Mesenteric fat pad (tissue), 1 donor: ENCODE results near the gene VTI1A. TPM values are rescaled to one million over a fixed set of nuclear protein-coding genes. Genes with fewer than 3 reads are reported as not detected.
"Not testable (repeated sequence)": the region's sequence is repeated elsewhere in the genome, so short reads cannot be mapped to it uniquely, and the experiment has no call there.

Experiments
- DNase-seq: peaks from one replicate; pipeline ENCODE4 v3.0.0-alpha.2; 2020; ENCODE audit warnings: low spot score
- total RNA-seq: library from RNA; stranded (reverse); fragmentation: NEBNext Ultra II Directional; extraction: Animal tissue kit (Norgen Biotek cat#: 25700); gene quantifications from one replicate; pipeline ENCODE4 v1.2.1, GENCODE V29; 2021
- donor health status: DM: yes; HTN: yes; CAD: no.

Gene VTI1A
- total RNA-seq, 1 donor from 2014 or later, result 36.1 TPM

DNA sequence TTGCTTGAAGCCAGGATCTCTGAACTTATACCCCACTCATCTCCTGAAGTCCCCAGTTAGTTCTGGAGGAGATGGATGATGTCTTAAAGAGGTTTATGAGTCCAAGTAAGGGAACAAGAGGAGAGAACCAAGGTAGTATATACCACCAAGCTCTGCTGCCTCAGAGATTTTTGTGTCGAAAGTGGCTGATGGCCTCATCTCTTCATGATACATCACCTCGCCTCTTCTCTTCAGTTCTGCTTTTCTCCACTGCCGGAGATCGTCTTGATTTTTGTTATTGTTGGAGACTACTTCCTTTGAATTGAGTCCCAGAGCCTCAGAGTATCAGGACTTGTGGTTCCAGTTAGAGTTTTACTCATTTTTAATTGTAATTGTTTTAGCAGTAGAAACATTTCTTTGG, 1.9 kb downstream of the VTI1A start:
- no peak for DNase-seq

DNA sequence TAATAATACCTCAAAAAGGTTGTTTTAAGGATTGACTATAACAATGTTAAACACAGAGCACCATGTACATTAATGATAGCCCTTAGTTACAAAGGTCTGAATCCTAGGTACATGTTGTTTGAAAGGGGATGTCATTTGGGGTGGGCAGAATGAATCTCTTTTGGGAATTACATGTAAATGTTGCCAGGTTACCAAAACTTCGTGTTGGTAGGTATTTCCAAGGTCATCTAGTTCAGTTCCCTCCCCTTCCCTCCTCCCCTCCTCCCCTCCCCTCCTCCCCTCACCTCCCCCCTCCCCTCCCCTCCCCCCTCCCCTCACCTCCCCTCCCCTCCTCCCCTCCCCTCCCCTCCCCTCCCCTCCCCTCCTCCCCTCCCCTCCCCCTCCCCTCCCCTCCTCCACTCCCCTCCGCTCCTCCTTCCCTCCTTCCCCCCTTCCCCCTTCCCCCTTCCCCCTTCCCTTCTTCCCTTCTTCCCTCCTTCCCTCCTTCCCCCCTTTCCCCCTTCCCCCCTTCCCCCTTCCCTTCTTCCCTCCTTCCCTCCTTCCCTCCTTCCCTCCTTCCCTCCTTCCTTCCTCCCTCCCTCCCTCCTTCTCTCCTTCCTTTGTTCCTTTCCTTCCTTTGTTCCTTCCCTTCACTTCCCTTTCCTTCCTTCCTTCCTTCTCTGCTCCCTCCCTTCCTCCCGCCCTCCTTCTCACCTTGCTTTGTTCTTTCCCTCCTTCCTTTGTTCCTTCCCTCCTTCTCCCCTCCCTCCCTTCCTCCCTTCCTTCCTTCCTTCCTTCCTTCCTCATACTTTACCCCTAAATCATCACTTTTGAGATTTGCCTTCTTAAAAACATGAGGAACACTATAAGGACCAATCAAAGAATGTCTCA, 8.1 kb downstream of the VTI1A start:
- DNase-seq, result no peak

DNA sequence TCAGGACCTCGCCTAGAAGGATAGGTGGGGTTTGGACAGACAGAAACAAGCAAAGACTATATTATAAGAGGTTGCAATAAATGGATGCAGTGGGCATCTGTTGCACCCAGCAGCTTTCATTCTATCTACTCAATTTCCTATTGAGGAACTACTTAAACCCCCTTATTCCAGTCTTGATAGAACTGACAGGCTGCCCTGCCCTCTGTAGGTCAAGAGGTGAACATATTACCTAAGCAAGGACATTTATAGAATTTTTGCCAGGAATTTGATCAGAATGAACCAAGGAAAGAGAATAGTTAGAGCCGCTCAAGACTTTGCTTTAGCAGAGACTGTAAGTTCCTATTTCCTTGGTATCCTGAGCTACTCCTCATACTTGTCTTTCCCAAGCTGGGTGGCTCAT, 9.5 kb downstream of the VTI1A start:
- no peak for DNase-seq

DNA sequence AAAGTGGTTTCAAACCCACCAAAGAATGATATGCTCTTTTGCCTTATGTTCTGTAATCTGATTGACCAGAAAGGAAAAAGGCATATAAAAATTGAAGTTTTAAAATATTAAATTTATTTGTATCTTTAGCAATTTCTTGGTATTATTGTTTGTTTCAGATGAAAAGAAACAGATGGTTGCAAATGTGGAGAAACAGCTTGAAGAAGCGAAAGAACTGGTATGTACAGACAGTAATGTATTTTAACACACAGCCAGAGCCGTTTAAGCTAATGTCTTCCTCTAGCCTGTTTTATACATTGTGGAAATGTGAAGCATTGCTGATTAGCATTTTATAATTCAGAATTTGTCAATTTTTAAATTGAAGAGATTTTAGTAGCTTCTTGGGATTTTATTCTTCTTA, 13.4 kb downstream of the VTI1A start:
- no peak for DNase-seq

DNA sequence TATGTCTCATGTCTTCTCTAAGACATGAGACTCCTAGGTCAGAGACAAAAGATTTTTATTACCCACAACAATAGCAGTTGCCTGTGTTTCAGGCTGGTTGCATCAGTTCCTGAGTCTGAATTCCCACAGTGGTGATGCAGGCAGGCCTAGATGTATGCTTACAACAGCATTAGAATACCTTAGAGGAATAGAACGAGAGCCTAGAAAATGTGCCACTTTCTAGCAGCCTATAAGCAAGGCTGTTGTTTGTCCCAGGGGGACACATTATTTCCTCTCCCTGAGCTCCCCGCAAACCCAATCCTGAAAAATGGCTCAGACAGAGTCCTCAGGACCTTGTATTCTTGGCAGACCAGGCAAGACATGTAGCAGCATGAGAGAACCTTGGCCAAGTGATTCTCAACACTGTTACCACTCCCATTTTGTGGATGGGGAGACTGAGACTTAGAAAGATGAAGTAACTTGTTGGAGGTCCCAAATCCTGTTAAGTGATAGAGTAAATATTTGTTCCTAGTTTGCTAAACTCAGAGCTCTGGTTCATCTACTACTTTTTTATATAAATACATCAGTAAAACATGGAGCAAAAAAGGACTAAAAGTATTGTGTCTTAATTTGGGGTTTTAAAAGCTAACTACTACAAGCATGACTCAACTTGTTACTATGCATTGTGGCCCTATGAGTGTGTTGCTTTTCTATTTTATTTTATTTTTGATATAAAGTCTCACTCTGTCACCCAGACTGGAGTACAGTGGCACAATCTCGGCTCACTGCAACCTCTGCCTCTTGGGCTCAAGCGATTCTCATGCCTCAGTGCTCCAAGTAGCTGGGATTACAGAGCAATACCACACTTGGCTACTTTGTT, 14.2 kb downstream of the VTI1A start:
- no peak for DNase-seq

DNA sequence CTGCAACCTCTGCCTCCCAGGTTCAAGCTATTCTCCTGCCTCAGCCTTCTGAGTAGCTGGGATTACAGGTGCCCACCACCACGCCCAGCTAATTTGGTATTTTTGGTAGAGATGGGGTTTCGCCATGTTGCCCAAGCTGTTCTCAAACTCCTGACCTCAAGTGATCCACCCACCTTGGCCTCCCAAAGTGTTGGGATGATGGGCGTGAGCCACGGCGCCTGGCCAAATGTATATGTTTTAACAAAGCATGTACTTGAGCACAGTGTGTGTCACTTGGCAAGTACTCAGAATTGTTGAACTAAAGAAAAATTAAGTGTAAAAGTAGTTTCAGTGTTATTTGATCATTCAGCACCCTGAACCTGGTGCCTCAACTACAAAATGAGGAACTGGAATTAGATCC, 17.1 kb downstream of the VTI1A start:
- not testable (repeated sequence) for DNase-seq

DNA sequence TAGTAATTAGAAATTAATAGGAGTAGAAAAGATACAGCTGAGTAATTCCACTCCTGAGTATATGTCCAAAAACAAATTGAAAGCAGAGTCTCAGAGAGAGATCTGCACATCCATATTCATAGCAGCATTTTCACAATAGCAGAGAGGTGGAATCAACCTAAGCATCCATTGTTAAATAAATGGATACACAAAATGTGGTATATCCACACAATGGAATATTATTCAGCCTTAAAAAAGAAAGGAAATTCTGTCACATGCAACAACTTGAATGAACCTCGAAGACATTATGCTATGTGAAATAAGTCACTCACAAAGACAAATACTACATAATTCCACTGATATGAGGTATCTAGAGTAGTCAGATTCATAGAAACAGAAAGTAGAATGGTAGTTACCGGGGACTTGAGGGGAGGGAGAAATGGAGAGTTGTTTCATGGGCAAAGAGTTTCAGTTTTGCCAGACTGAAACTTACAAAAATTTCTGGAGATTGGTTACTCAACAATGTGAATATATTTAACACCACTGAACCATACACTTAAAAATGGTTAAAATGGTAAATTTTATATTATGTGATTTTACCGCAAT, 18.4 kb downstream of the VTI1A start:
- DNase-seq, result no peak

DNA sequence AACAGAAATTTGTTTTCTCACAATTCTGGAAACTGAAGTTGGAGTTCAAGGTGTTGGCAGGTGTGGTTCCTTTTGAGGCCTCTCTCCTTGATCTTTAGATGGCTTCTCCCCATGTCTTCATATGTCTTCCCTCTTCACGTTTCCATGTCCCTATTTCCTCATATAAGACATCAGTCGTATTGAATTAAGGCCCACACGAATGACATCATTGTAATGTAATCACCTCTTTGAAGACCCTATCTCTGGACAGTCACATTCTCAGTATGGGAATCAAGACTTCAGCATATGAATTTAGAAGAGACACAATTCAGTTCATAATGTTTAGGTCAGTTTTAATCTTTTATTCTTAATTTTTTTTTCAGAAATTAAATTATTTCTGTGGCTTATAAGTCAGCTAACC, 19.8 kb downstream of the VTI1A start:
- DNase-seq, result no peak

DNA sequence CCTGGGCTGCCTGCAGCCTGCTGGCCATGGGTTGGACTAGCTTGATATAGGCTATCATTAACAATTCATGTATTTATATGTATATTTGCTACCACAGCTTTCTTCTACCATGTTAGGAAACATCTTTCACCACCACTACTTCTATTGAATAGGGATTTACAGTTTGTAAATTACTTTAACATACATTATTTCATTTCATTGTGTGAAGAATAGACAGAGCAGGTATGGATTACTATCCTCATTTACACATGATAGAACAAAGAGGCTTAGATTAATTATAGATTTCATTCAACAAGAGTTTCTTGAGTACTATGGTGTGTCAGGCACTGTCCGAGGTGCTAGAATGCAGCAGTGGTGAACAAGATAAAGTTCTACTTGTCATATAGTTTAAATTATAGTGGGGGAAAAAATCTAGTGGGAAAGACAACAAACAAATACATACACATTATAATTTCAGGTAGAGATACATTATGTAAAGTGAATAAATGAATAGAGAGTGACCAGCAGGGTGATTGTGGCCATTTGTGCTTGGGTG, 20.6 kb downstream of the VTI1A start:
- DNase-seq, result no peak

DNA sequence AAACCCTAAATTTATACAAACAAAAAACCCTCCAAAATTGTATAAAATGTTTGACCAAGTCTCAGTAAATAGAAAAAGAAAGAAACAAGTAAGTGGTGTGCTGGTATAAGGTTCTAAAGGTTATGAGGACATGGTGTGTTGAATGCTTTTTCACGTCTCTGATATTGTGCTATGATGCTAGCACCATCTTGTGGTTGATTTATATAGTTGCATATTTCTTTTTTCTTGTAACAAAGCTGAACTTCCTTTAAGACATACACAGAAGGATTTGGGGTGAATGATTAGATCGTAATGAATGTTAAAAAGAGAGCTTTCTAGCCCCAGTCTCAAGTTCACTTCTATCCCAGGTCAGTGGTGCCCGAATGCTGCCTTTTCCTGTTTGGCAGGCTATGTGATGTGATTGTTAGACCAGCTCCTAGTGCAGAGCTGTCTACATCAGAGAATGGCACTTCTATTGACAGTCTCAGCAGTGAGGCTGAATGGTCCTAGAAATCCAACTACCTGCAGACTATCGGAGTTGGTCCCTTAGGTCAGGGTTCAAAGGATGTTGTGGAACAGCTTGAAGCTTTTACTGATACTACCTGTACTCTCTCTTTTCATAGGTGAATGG, 25.0 kb downstream of the VTI1A start:
- no peak for DNase-seq

DNA sequence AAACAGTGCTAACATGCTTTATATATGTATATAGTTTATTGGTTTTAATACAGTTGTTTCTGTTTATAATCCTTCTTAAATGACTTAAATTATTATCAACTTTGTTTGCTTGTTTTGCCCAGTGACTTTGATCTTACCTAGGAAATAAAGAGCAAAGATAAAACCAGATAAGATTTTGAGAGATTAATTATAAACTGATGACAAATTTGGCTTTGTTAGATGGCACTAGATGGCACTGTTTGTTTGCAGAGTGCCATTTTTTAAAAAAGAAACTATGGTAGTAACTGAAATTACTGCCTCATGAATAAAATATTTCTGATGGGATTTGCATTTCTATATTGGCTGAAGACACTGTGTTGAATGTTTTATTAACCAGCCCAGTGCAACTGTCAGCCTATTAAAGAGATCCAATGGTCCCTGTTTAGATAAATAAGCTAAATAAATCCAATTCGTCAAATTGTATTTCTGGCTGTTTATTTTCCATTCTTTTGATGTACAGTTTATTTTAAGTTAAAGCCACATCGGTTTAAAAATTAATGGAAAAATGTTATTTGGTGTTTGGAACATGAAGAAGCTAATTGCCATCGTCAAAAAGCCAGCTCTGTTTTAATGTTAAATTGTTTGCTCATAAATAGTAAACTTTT, 28.7 kb downstream of the VTI1A start:
- DNase-seq, result no peak

DNA sequence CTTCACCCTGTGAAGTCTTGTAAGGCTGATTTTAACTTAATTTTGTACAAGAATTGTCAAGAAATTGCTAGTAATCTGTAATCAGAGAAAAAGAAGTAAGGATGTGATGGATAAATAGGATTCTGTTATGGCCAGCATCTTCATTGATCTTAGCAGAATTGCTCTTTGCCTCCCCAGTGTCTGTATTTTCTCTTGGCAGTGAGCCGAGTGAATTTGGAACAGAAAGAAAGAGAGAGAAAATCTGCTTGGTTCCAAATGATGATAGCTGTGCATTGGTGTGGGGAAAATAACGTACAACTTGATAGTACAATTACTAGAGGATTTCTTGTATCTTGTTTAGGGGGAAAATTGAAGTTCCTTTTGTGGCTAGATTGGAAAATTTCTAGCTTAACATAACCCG, 34.6 kb downstream of the VTI1A start:
- DNase-seq, result no peak

DNA sequence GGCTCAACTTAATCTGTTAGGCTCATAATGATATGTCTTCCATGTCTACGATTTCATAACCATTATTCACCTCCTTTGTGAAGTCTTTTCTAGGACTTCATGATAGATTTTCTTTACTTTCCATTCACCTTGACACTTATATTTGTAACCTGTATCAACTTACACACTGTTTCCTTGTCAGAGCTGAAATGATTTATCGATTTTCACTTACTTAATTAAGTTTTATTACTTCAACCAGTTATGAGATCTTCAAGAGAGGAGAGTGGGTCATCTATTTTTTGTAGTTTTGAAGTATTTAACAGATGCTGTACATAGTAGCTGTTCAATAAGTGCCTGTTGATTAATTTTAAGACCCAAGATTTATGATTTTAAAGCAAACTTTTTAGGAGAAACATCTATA, 37.4 kb downstream of the VTI1A start:
- DNase-seq, result no peak

DNA sequence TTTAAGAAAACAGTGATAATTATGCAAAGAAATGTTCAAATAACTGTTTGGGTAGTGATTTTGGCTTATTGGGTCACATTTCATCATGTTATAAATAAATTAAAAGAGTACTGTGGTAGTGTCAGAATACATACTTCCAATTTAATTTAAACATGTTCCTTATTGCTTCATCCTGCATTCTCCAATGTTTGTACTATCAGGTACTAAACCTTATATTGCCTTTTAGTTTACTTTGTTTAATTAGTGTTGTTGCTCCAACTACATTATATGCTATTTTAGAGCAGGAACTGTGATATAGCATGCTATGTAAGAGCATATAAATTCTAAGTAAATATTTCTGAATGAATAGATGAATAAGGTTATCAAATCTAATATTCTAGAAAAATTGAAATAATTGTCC, 40.9 kb downstream of the VTI1A start:
- DNase-seq, result no peak

DNA sequence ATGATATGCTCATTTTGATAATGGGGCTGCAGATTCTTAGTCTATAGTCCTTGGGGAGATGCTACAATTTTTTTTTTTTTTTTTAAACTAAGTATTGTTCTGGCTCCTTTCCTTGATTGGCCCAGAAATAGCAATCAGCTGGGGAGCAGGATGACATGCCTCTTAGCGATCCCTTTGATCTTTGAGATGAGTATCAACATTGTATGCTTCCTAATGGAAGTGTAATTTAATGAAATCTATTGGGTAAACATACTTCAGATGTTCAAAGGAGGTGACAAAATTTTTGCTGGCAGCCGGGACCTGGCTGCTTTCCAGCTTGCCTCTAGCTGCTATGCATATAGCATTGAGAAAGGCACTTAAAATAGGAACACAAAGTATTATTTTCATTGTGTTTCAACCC, 43.5 kb downstream of the VTI1A start:
- no peak for DNase-seq

DNA sequence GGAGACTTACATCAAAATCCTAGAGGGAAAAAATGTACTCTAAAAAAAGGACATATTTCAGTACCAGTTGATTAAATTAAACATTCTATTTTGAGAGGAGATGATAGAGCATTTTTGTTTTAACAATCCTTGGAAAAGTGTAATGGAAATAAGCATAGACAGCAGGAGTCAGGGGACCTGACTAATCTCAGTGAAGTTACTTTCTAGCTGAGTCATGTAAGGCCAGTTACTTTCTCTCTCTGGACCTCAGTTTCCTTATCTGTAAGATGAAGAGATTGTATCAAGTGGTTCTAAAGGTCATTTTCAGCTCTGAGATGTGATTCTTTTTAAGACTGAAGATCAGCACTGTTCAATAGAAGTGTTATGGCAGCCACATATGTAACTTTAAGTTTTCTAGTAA, 44.1 kb downstream of the VTI1A start:
- no peak for DNase-seq

DNA sequence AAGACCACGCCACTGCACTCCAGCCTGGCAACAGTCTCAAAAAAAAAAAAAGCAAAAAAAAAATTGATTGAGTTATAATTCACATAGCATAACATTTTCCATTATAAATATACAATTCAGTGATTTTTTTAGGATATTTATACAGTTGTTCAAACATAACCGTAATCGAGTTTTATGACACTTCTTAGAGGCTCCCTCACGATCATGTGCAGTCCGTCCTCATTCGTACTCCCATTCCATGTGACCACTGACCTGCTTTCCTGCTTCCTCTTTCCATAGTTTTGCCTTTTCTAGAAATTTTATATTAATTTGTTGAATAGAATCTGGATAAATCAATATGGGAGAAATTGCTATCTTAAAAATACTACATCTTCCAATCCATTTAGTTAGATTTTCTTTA, 45.7 kb downstream of the VTI1A start:
- DNase-seq, result no peak

DNA sequence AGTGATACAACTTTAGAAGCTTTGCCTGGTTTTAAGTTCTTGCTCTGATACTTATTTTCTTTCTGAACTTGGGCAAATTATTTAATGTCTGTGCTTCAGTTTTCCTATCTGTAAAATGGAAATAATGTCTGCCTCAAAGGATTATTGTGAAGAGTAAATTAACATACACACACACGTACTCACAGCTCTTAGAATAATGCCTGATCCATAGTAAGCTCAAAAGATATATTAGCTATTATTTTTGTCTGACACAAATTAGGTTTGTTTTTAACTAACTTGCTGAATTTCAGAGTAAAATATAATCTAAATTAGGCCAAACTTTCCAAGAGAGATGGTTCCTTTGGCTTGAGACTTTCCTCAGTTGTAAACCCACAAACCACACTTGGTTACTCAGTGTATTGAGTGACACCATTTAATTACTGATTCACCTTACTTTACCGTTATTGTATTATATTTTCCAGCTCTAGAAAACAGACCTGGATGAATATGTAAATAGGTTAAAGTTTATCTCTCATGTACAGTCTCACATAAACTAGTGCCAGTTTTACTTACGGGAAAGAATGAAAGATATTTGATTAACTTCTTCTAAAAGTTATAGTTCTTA, 50.4 kb downstream of the VTI1A start:
- DNase-seq, result no peak

DNA sequence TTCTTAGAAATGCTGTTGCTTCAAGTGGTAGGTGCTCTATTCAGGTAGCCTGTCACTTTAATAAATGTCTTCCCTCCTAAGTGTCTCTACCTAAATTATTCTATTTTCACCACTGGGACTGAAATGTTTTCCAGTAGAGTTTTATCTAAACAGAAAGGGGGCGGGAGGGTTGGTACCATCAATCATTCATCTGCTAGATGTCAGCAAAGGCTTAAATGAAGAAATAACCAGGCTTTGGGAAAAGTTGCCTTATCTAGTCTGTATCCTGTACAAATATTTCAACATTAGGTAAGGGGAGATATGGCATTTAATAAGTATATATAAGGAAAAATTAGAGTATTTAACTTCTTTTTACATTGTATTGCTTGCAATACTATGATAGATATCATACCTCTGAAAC, 51.8 kb downstream of the VTI1A start:
- DNase-seq, result no peak

DNA sequence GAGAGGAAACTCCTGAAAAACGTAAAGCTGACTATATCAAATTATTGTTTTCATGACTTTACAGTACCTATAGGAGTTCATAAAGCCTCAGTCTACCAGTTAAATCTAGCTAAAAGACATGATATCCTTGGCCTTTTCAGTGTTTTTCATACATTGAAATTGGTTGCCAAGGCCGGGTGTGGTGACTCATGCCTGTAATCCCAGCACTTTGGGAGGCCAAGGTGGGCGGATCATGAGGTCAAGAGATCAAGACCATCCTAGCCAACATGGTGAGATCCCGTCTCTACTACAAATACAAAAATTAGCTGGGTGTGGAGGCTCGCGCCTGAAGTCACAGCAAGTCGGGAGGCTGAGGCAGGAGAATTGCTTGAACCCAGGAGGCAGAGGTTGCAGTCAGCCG, 53.0 kb downstream of the VTI1A start:
- not testable (repeated sequence) for DNase-seq

DNA sequence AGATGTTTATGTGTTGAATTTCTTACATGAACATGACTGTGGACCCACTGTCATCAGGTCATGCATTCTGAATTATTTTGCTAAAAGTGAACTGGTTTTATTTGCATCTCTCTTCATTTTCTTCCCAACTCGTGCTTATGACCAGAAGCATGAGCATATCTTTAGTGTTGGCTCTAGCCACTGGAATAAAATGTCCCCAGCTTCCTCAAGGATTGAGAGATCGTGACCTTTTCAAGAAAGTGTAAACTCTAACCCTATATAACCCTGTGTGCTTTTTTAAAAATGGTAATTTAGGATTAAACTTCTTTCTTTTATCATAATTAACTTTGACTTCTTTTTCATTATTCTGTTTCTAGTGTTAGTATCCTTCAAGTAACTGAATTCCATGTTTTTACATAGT, 55.5 kb downstream of the VTI1A start:
- DNase-seq, result no peak
